Gastroesophageal sphincter (tissue), 3 donors: Measurements from ENCODE around the gene NKAIN2.

Source experiments
- EP300 ChIP-seq: sonication (generic); formaldehyde crosslinking; IDR thresholded peaks from one replicate; pipeline ENCODE4 v1.6.1; 2017; ENCODE audit warnings: antibody characterized with exemption, mild to moderate bottlenecking
- TF ChIP-seq, protein P1 (sequence below), 4 experiments: fragments of 200-600 bp in 2 of 4; fragments of 450-650 bp in 2 of 4; sonication (generic) in 1 of 4; IDR thresholded peaks; one replicate each; pipeline ENCODE4 v1.5.1; 2017 to 2019; ENCODE audit warnings: antibody characterized with exemption in 4 of 4, mild to moderate bottlenecking in 2 of 4, moderate library complexity in 2 of 4

- TF ChIP-seq, protein P1, sequence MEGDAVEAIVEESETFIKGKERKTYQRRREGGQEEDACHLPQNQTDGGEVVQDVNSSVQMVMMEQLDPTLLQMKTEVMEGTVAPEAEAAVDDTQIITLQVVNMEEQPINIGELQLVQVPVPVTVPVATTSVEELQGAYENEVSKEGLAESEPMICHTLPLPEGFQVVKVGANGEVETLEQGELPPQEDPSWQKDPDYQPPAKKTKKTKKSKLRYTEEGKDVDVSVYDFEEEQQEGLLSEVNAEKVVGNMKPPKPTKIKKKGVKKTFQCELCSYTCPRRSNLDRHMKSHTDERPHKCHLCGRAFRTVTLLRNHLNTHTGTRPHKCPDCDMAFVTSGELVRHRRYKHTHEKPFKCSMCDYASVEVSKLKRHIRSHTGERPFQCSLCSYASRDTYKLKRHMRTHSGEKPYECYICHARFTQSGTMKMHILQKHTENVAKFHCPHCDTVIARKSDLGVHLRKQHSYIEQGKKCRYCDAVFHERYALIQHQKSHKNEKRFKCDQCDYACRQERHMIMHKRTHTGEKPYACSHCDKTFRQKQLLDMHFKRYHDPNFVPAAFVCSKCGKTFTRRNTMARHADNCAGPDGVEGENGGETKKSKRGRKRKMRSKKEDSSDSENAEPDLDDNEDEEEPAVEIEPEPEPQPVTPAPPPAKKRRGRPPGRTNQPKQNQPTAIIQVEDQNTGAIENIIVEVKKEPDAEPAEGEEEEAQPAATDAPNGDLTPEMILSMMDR (IDR thresholded peaks at IDR 0.05), result no peak
- no peak for TF ChIP-seq EP300
Observed at GRCh38 chr6:123770247-123770949, 33.3 kb upstream of the NKAIN2 start.
